Endothelial cell of umbilical vein (primary cell): Measurements from ENCODE around the gene RNF214.

ENCODE experiments used
- CTCF ChIP-seq, 2 donors: IDR thresholded peaks; 1 replicate in 1 of 2; 2 replicates in 1 of 2; pipeline ENCODE4 v1.5.1; 2011; ENCODE audit warnings: low read length in 2 of 2, mild to moderate bottlenecking in 2 of 2, moderate library complexity in 2 of 2, control low read depth in 1 of 2, inconsistent platforms in 1 of 2, low read depth in 1 of 2; ENCODE audit not compliant: insufficient read depth in 1 of 2; ENCODE audit errors: extremely low read depth in 1 of 2
- EZH2 ChIP-seq: IDR thresholded peaks from 2 replicates; pipeline ENCODE4 v1.6.1; 2012; ENCODE audit warnings: borderline replicate concordance, low read depth, mild to moderate bottlenecking, moderate library complexity, low read length, inconsistent platforms; ENCODE audit not compliant: severe bottlenecking
- MAX ChIP-seq: IDR thresholded peaks from 2 replicates; pipeline ENCODE4 v1.6.1; 2011; ENCODE audit not compliant: insufficient read depth, insufficient read length
- POLR2A ChIP-seq: IDR thresholded peaks from 2 replicates; pipeline ENCODE4 v1.6.1; 2012; ENCODE audit warnings: low read depth, mild to moderate bottlenecking, control low read depth, low read length

GRCh38 chr11:117332843-117333242 is 100.4 kb downstream of the RNF214 start:
- TF ChIP-seq POLR2A (no peak), CTCF (IDR thresholded peaks at IDR 0.05; ENCODE audit: extremely low read depth in 1 of 2, insufficient read depth in 1 of 2, low read depth in 1 of 2, low read length in 2 of 2) (no peak), EZH2 (no peak), MAX (no peak)
